OCI-LY7 (cell line): ENCODE measurements around the gene KCTD2. TPM values are rescaled to one million over a fixed set of nuclear protein-coding genes. Genes with fewer than 3 reads are reported as not detected.

Source experiments
- BruUV-seq: library from RNA; stranded (reverse); fragments of 400-500 nt; replicated peaks from 2 replicates; lab custom pipeline; 2021; lab: Mats Ljungman, UMichigan
- CTCF ChIA-PET: fragments of 300-600 bp; sonication (Branson Sonifier 250); formaldehyde crosslinking; loops from one replicate; lab custom pipeline; 2022; ENCODE audit warnings: antibody characterized with exemption; ENCODE audit not compliant: unreplicated experiment; lab: Charles Lee
- POLR2A ChIA-PET: fragments of 300-600 bp; sonication (Branson Sonifier 250); formaldehyde crosslinking; loops from one replicate; lab custom pipeline; 2022; ENCODE audit warnings: antibody characterized with exemption; lab: Charles Lee
- DNase-seq: peaks from one replicate; pipeline ENCODE4 v3.0.0-alpha.2; 2015; ENCODE audit warnings: low spot score
- H2AFZ ChIP-seq: fragments of 200-600 bp; sonication (generic), shearing (Covaris generic); 2 replicates; pipeline ENCODE4 v1.6.1; 2014; ENCODE audit warnings: mild to moderate bottlenecking, antibody characterized with exemption, low read length, moderate library complexity
- H3K27ac ChIP-seq: fragments of 200-600 bp; sonication (generic); 2 replicates; pipeline ENCODE4 v1.5.1; 2014; ENCODE audit warnings: mixed run types, low read depth, mild to moderate bottlenecking, moderate library complexity, low read length, inconsistent platforms; ENCODE audit not compliant: poor library complexity, severe bottlenecking
- H3K36me3 ChIP-seq: fragments of 200-600 bp; sonication (generic); 2 replicates; pipeline ENCODE4 v1.6.1; 2014; ENCODE audit warnings: mild to moderate bottlenecking, antibody characterized with exemption, low read length, moderate library complexity, mixed read lengths; ENCODE audit not compliant: insufficient read depth
- H3K4me1 ChIP-seq: fragments of 200-600 bp; sonication (generic); 2 replicates; pipeline ENCODE4 v1.5.1; 2014; ENCODE audit warnings: mild to moderate bottlenecking, low read length; ENCODE audit not compliant: insufficient read depth, poor library complexity, severe bottlenecking
- H3K4me2 ChIP-seq: fragments of 200-600 bp; sonication (generic); 2 replicates; pipeline ENCODE4 v1.6.1; 2014; ENCODE audit warnings: mild to moderate bottlenecking, low read length
- H3K4me3 ChIP-seq: fragments of 200-600 bp; sonication (generic); 2 replicates; pipeline ENCODE4 v1.5.1; 2014; ENCODE audit warnings: mild to moderate bottlenecking, low read depth, low read length; ENCODE audit not compliant: poor library complexity, severe bottlenecking
- H3K79me2 ChIP-seq: fragments of 200-600 bp; sonication (generic); 2 replicates; pipeline ENCODE4 v1.6.1; 2016; ENCODE audit warnings: low read depth, mild to moderate bottlenecking, low read length, moderate library complexity, mixed read lengths; ENCODE audit not compliant: insufficient read depth
- H3K9me2 ChIP-seq: fragments of 200-600 bp; sonication (generic); 2 replicates; pipeline ENCODE4 v1.6.1; 2016; ENCODE audit warnings: mild to moderate bottlenecking, low read length, mixed read lengths; ENCODE audit not compliant: insufficient read depth
- H3K9me3 ChIP-seq: fragments of 200-600 bp; sonication (generic); 2 replicates; pipeline ENCODE4 v1.6.1; 2014; ENCODE audit warnings: mild to moderate bottlenecking, mixed run types, low read length, mixed read lengths
- H4K20me1 ChIP-seq: fragments of 200-600 bp; sonication (generic); 2 replicates; pipeline ENCODE4 v1.6.1; 2014; ENCODE audit warnings: mild to moderate bottlenecking, antibody characterized with exemption, low read length, moderate library complexity, mixed read lengths; ENCODE audit not compliant: insufficient read depth
- EZH2phosphoT487 ChIP-seq: fragments of 200-600 bp; sonication (generic); IDR thresholded peaks from 2 replicates; pipeline ENCODE4 v1.6.1; 2018; ENCODE audit warnings: low read depth, borderline replicate concordance, mild to moderate bottlenecking, mixed run types, antibody characterized with exemption, low read length, moderate library complexity, mixed read lengths
- intact Hi-C: fragments of 100-400 bp; cut with micrococcal nuclease; formaldehyde crosslinking; loops from one replicate; pipeline ENCODE4 v1.10.0; 2022; ENCODE audit not compliant: unreplicated experiment
- total RNA-seq, 2 experiments: library from RNA; depleted of rRNA in 1 of 2; stranded (reverse); fragments of >200 nt in 1 of 2; shearing (Covaris generic) in 1 of 2; gene quantifications; 2 replicates each; pipeline ENCODE4 v1.2.3, GENCODE V29; 2014 to 2022
- TF ChIP-seq, protein P1 (sequence below): fragments of 200-600 bp; sonication (generic); conservative IDR thresholded peaks from 2 replicates; pipeline ENCODE4 v1.5.1; 2014; ENCODE audit warnings: mild to moderate bottlenecking, antibody characterized with exemption, low read length, moderate library complexity, mixed read lengths

Gene KCTD2
- total RNA-seq, 2 experiments from 2014 or later, result 21.0 to 29.8 TPM

GRCh38 chr17:75090871-75091854 is 44.1 kb downstream of the KCTD2 start:
- Histone ChIP-seq H3K9me3 (no peaks in the 10 kb centered on the region), H3K4me1 (peaks cover 19% of the 10 kb centered on the region), H3K27ac (no peak overlapping the region), H3K4me2 (no peak overlapping the region), H3K4me3 (no peak overlapping the region), H3K79me2 (no peaks in the 10 kb centered on the region), H2AFZ (no peak overlapping the region), H3K9me2 (no peaks in the 10 kb centered on the region), H3K36me3 (no peaks in the 10 kb centered on the region), H4K20me1 (no peaks in the 10 kb centered on the region)
- no peak for TF ChIP-seq EZH2phosphoT487
- TF ChIP-seq, protein P1, sequence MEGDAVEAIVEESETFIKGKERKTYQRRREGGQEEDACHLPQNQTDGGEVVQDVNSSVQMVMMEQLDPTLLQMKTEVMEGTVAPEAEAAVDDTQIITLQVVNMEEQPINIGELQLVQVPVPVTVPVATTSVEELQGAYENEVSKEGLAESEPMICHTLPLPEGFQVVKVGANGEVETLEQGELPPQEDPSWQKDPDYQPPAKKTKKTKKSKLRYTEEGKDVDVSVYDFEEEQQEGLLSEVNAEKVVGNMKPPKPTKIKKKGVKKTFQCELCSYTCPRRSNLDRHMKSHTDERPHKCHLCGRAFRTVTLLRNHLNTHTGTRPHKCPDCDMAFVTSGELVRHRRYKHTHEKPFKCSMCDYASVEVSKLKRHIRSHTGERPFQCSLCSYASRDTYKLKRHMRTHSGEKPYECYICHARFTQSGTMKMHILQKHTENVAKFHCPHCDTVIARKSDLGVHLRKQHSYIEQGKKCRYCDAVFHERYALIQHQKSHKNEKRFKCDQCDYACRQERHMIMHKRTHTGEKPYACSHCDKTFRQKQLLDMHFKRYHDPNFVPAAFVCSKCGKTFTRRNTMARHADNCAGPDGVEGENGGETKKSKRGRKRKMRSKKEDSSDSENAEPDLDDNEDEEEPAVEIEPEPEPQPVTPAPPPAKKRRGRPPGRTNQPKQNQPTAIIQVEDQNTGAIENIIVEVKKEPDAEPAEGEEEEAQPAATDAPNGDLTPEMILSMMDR, result no peak
- ChIA-PET POLR2A (interaction anchor here (0.6 to 1.0 kb wide), 2 partner anchors 42 to 97 kb away, joined by 3 read pairs; no protein-coding TSS in a partner anchor), CTCF (no interaction called here)
- intact Hi-C loops, result no loop called here
- BruUV-seq, result no TSS peak
- no peak for DNase-seq

DNA sequence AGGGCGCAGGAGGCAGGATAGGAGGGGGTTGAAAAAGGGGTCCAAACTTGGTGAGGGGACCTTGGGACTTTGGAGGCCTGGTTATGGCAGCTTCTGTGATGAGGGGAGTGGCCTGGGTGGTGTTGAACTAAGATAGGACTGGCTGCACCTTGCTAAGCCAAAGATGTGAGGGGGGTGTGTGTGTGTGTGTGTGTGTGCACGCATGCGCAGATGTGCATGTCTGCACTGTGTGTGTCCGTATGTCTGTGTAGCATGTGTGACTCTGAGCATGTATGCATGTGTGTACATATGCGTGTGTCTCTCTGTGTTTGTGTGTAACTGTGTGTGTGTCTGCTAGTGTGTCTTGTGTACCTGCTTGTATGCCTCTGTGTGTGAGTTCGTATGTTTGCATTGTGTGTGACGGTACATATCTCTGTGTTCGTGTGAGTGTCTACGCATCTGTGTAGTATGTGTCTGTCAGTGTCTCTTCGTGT is 44.9 kb downstream of the KCTD2 start:
- H3K27ac ChIP-seq, result no peak overlapping the region
- TF ChIP-seq, protein P1, result no peak
- TF ChIP-seq EZH2phosphoT487, result no peak
- H3K4me1 ChIP-seq, result peaks cover 19% of the 10 kb centered on the region
- no peak overlapping the region for H3K4me2 ChIP-seq
- H3K9me3 ChIP-seq, result no peaks in the 10 kb centered on the region
- BruUV-seq, result no TSS peak
- no peak overlapping the region for H3K4me3 ChIP-seq
- DNase-seq, result no peak
- H3K36me3 ChIP-seq, result no peaks in the 10 kb centered on the region
- intact Hi-C loops, result no loop called here
- no peaks in the 10 kb centered on the region for H3K9me2 ChIP-seq
- no peaks in the 10 kb centered on the region for H3K79me2 ChIP-seq
- H4K20me1 ChIP-seq, result no peaks in the 10 kb centered on the region
- ChIA-PET POLR2A (interaction anchor here (0.7 kb wide), 1 partner anchor 15 kb away, joined by 4 read pairs; no protein-coding TSS in a partner anchor), CTCF (no interaction called here)
- no peak overlapping the region for H2AFZ ChIP-seq
